GM23338 (cell line): ENCODE results near the gene TOP1.

ENCODE experiments used
- CREB1 ChIP-seq: fragments of 250-450 bp; sonication (Bioruptor Pico); IDR thresholded peaks from 2 replicates; pipeline ENCODE4 v1.5.0; 2020; ENCODE audit warnings: low read depth, mild to moderate bottlenecking, moderate library complexity
- NANOG ChIP-seq: IDR thresholded peaks from 2 replicates; pipeline ENCODE4 v1.6.1; 2016; ENCODE audit warnings: antibody characterized with exemption, borderline replicate concordance
- TF ChIP-seq, protein P1 (sequence below), 2 experiments: fragments of 200-600 bp in 1 of 2; sonication (generic) in 1 of 2; conservative IDR thresholded peaks; 2 replicates each; pipeline versions ENCODE4 v1.5.1 to v1.6.1; 2016 to 2017; ENCODE audit warnings: antibody characterized with exemption in 2 of 2, low read depth in 2 of 2, mild to moderate bottlenecking in 2 of 2, moderate library complexity in 1 of 2
- TF ChIP-seq, protein P2 (sequence below): IDR thresholded peaks from 2 replicates; pipeline ENCODE4 v1.6.1; 2016; ENCODE audit warnings: antibody characterized with exemption
- TF ChIP-seq, protein P3 (sequence below): IDR thresholded peaks from one replicate; pipeline ENCODE4 v1.6.1; 2018; ENCODE audit warnings: antibody characterized with exemption; ENCODE audit not compliant: unreplicated experiment

DNA sequence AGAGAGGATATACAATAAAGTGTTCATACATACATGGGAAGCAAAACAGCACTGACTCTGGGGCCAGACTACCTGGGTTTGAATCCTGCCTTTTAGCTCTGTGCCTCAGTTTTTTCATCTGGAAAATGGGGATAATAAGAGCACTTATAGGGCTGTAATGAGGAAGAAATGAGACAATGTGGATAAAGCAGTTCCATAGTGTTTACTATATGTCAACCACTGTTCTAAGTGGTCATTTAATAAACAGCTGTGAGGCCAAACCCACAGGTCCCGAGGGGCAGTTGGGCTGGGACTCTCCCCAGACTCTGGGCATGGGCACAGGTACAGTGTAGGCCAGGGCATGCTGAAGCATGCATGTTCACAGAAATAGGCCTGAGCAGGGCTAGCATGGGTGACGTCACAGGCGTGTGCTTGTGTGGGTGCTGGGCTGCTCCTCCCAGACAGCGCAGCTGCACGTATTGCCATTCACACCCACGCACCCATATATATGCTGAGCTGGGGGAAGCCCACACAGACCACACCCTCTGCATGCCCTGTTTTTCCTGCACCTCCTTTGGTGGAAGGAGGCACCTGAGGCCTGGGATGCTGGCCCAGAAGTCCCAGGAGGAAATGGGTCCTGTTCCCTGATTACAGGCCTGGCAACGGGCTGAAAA, 105.2 kb downstream of the TOP1 start:
- TF ChIP-seq, protein P1, sequence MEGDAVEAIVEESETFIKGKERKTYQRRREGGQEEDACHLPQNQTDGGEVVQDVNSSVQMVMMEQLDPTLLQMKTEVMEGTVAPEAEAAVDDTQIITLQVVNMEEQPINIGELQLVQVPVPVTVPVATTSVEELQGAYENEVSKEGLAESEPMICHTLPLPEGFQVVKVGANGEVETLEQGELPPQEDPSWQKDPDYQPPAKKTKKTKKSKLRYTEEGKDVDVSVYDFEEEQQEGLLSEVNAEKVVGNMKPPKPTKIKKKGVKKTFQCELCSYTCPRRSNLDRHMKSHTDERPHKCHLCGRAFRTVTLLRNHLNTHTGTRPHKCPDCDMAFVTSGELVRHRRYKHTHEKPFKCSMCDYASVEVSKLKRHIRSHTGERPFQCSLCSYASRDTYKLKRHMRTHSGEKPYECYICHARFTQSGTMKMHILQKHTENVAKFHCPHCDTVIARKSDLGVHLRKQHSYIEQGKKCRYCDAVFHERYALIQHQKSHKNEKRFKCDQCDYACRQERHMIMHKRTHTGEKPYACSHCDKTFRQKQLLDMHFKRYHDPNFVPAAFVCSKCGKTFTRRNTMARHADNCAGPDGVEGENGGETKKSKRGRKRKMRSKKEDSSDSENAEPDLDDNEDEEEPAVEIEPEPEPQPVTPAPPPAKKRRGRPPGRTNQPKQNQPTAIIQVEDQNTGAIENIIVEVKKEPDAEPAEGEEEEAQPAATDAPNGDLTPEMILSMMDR (conservative IDR thresholded peaks at IDR 0.05; ENCODE audit: low read depth in 2 of 2): no peak
- TF ChIP-seq CREB1 (CRISPR knock-in tag) (no peak), NANOG (no peak)
- TF ChIP-seq, protein P2, sequence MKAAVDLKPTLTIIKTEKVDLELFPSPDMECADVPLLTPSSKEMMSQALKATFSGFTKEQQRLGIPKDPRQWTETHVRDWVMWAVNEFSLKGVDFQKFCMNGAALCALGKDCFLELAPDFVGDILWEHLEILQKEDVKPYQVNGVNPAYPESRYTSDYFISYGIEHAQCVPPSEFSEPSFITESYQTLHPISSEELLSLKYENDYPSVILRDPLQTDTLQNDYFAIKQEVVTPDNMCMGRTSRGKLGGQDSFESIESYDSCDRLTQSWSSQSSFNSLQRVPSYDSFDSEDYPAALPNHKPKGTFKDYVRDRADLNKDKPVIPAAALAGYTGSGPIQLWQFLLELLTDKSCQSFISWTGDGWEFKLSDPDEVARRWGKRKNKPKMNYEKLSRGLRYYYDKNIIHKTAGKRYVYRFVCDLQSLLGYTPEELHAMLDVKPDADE: no peak
- TF ChIP-seq, protein P3, sequence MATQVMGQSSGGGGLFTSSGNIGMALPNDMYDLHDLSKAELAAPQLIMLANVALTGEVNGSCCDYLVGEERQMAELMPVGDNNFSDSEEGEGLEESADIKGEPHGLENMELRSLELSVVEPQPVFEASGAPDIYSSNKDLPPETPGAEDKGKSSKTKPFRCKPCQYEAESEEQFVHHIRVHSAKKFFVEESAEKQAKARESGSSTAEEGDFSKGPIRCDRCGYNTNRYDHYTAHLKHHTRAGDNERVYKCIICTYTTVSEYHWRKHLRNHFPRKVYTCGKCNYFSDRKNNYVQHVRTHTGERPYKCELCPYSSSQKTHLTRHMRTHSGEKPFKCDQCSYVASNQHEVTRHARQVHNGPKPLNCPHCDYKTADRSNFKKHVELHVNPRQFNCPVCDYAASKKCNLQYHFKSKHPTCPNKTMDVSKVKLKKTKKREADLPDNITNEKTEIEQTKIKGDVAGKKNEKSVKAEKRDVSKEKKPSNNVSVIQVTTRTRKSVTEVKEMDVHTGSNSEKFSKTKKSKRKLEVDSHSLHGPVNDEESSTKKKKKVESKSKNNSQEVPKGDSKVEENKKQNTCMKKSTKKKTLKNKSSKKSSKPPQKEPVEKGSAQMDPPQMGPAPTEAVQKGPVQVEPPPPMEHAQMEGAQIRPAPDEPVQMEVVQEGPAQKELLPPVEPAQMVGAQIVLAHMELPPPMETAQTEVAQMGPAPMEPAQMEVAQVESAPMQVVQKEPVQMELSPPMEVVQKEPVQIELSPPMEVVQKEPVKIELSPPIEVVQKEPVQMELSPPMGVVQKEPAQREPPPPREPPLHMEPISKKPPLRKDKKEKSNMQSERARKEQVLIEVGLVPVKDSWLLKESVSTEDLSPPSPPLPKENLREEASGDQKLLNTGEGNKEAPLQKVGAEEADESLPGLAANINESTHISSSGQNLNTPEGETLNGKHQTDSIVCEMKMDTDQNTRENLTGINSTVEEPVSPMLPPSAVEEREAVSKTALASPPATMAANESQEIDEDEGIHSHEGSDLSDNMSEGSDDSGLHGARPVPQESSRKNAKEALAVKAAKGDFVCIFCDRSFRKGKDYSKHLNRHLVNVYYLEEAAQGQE: no peak
